ENCODE data around the gene RBM25. TPM values are rescaled to one million over a fixed set of nuclear protein-coding genes. Genes with fewer than 3 reads are reported as not detected.

Gene RBM25
- total RNA-seq, 1 donor from 2014 or later = 35.1 TPM

- no peak for ATAC-seq
Measured at GRCh38 chr14:73172500-73172899, 114.2 kb downstream of the RBM25 start.

- ATAC-seq = peak; percentile 53
Measured at GRCh38 chr14:73173092-73173735, 114.9 kb downstream of the RBM25 start.

Other genes with a start within 250 kb of the RBM25 start
- gene DPF3, start 164.4 kb upstream of the RBM25 start, total RNA-seq = 1.1 TPM
- 9.6 TPM for gene DCAF4, start 132.1 kb upstream of the RBM25 start, total RNA-seq
- 10.7 TPM for gene ZFYVE1, start 31.4 kb upstream of the RBM25 start, total RNA-seq
- gene PSEN1, start 78.0 kb downstream of the RBM25 start, total RNA-seq = 48.3 TPM
- 5.1 TPM for gene PAPLN, start 179.0 kb downstream of the RBM25 start, total RNA-seq

Data from esophagus mucosa (tissue), 1 donor.